Subcutaneous adipose tissue (tissue), 4 donors: ENCODE measurements around the gene KIF18B. TPM values are rescaled to one million over a fixed set of nuclear protein-coding genes. Genes with fewer than 3 reads are reported as not detected.

ENCODE experiments used
- CTCF ChIP-seq: fragments of 450-650 bp; IDR thresholded peaks from one replicate; pipeline ENCODE4 v1.5.1; 2016; ENCODE audit warnings: low read depth, mild to moderate bottlenecking, control low read depth, antibody characterized with exemption, moderate library complexity
- small RNA-seq: library from RNA; depleted of rRNA; stranded (forward); fragments of <200 nt; gene quantifications from one replicate; pipeline ENCODE3, GENCODE V24; 2016
- total RNA-seq, 4 donors: library from RNA; depleted of rRNA; stranded (reverse); fragments of >200 nt; gene quantifications; one replicate each; pipeline ENCODE4 v1.1.0, GENCODE V29; 2016

Gene KIF18B
- total RNA-seq, 4 donors from 2014 or later, result 0.66 to 1.4 TPM; not detected in 2

GRCh38 chr17:44884941-44885340 lies 62.6 kb downstream of the KIF18B start:
- TF ChIP-seq CTCF, result no peak

GRCh38 chr17:44881145-44881544 lies 66.4 kb downstream of the KIF18B start:
- TF ChIP-seq CTCF, result no peak

GRCh38 chr17:44880062-44880461 lies 67.5 kb downstream of the KIF18B start:
- TF ChIP-seq CTCF, result no peak

GRCh38 chr17:44879376-44879775 lies 68.2 kb downstream of the KIF18B start:
- TF ChIP-seq CTCF, result no peak

- TF ChIP-seq CTCF, result no peak
Measured at GRCh38 chr17:44878627-44879221, 68.8 kb downstream of the KIF18B start.

GRCh38 chr17:44877121-44877520 lies 70.5 kb downstream of the KIF18B start:
- TF ChIP-seq CTCF, result no peak

- TF ChIP-seq CTCF, result no peak
Measured at GRCh38 chr17:44875761-44876160, 71.8 kb downstream of the KIF18B start.

Small RNA genes within 50 kb of the gene (small RNA-seq; reads per million reads assigned to genes)
- not detected for gene AC015936.2
- gene CCDC103, result not detected
- gene MIR6783, result not detected
- not detected for gene RN7SL405P

Other genes with a start within 250 kb of the KIF18B start
- 1 to 10 TPM; 2.4 to 5.9 (median 4.5) TPM for gene DBF4B, start 239.1 kb downstream of the KIF18B start, total RNA-seq
- gene ADAM11, start 188.8 kb downstream of the KIF18B start, total RNA-seq, result under 1 TPM in 3 of 4 donors, not detected in 1; 0.17 to 0.88 (median 0.57) TPM
- 10 to 100 TPM in 2 of 4 donors, 1 to 10 TPM in 2; 5.9 to 19.8 (median 8.8) TPM for gene GJC1, start 117.5 kb downstream of the KIF18B start, total RNA-seq
- 1 to 10 TPM in 1 of 4 donors, not detected in 3; 2.8 TPM for gene HIGD1B, start 99.9 kb downstream of the KIF18B start, total RNA-seq
- 10 to 100 TPM; 52.0 to 74.0 (median 66.8) TPM for gene EFTUD2, start 48.3 kb downstream of the KIF18B start, total RNA-seq
- gene GFAP, start 32.3 kb downstream of the KIF18B start, total RNA-seq, result 10 to 100 TPM in 1 of 4 donors, 1 to 10 TPM in 3; 2.4 to 15.3 (median 5.2) TPM
- not detected for gene C1QL1, start 20.5 kb upstream of the KIF18B start, total RNA-seq
- gene DCAKD, start 103.9 kb upstream of the KIF18B start, total RNA-seq, result 10 to 100 TPM; 19.7 to 44.5 (median 29.8) TPM
- gene NMT1, start 113.5 kb upstream of the KIF18B start, total RNA-seq, result 10 to 100 TPM; 64.7 to 99.8 (median 80.6) TPM
- 10 to 100 TPM in 3 of 4 donors, 1 to 10 TPM in 1; 5.9 to 48.0 (median 31.6) TPM for gene PLCD3, start 184.7 kb upstream of the KIF18B start, total RNA-seq
- gene ACBD4, start 187.9 kb upstream of the KIF18B start, total RNA-seq, result 10 to 100 TPM in 2 of 4 donors, 1 to 10 TPM in 2; 5.1 to 23.4 (median 9.5) TPM
- gene HEXIM1, start 200.7 kb upstream of the KIF18B start, total RNA-seq, result 10 to 100 TPM; 14.5 to 20.5 (median 16.1) TPM
- gene HEXIM2, start 214.1 kb upstream of the KIF18B start, total RNA-seq, result 10 to 100 TPM in 2 of 4 donors, 1 to 10 TPM in 2; 3.4 to 10.4 (median 8.8) TPM